Gastrocnemius medialis (tissue), 4 donors: Measurements from ENCODE around the gene EEF1AKMT2.

ENCODE experiments used
- CTCF ChIP-seq, 5 experiments: fragments of 450-650 bp in 3 of 5; fragments of 200-600 bp in 2 of 5; sonication (generic) in 2 of 5; IDR thresholded peaks in 4 of 5; conservative IDR thresholded peaks in 1 of 5; 1 replicate in 4 of 5; 2 replicates in 1 of 5; pipeline ENCODE4 v1.5.1; 2016 to 2019; ENCODE audit warnings: antibody characterized with exemption in 5 of 5, mild to moderate bottlenecking in 3 of 5, moderate library complexity in 3 of 5
- POLR2A ChIP-seq, 2 donors: fragments of 450-650 bp; IDR thresholded peaks; one replicate each; pipeline ENCODE4 v1.6.1; 2017; ENCODE audit warnings: antibody characterized with exemption in 2 of 2, mild to moderate bottlenecking in 2 of 2, moderate library complexity in 2 of 2

GRCh38 chr10:124762281-124762680, 29.4 kb downstream of the EEF1AKMT2 start:
- TF ChIP-seq POLR2A (IDR thresholded peaks at IDR 0.05), result no peak
- no peak for TF ChIP-seq CTCF (IDR thresholded peaks at IDR 0.05 in 4 of 5, conservative IDR thresholded peaks at IDR 0.05 in 1 of 5)
